Choroid plexus epithelial cell (primary cell): ENCODE measurements around the gene DEF6.

Experiments
- DNase-seq: peaks from one replicate; pipeline ENCODE4 v3.0.0-alpha.2; 2010; ENCODE audit warnings: low read depth
- H3K4me3 ChIP-seq: 2 replicates; pipeline ENCODE4 v1.5.1; 2011; ENCODE audit warnings: low read depth, mild to moderate bottlenecking, control low read depth, low read length, moderate library complexity
- CTCF ChIP-seq: conservative IDR thresholded peaks from 2 replicates; pipeline ENCODE4 v1.5.1; 2011; ENCODE audit warnings: low read depth, mild to moderate bottlenecking, control low read depth, inconsistent platforms, low read length, moderate library complexity

The DEF6 gene

GRCh38 chr6:35292494-35292893 is 5.1 kb upstream of the DEF6 start:
- DNase-seq, result no peak
- no peak for TF ChIP-seq CTCF
- H3K4me3 ChIP-seq, result no peak overlapping the region

- no peak overlapping the region for H3K4me3 ChIP-seq
- DNase-seq, result no peak
- TF ChIP-seq CTCF, result no peak
These were observed 3.9 kb upstream of the DEF6 start for GRCh38 chr6:35293681-35294080.

- TF ChIP-seq CTCF, result peak; percentile 80
- H3K4me3 ChIP-seq, result no peak overlapping the region
- peak; percentile 51 for DNase-seq
These were observed 3.2 kb upstream of the DEF6 start for GRCh38 chr6:35294308-35294945.

GRCh38 chr6:35295036-35295435 is 2.6 kb upstream of the DEF6 start:
- no peak for DNase-seq
- TF ChIP-seq CTCF, result no peak
- no peak overlapping the region for H3K4me3 ChIP-seq

GRCh38 chr6:35295521-35296315 is 1.9 kb upstream of the DEF6 start:
- DNase-seq, result no peak
- no peak overlapping the region for H3K4me3 ChIP-seq
- no peak for TF ChIP-seq CTCF

- TF ChIP-seq CTCF, result no peak
- DNase-seq, result no peak
- no peak overlapping the region for H3K4me3 ChIP-seq
These were observed 552 bp upstream of the DEF6 start for GRCh38 chr6:35296931-35297600.
